22Rv1 (cell line): ENCODE data around the gene ST3GAL6.

Experiments used
- ZFX ChIP-seq: fragments of 450-650 bp; IDR thresholded peaks from 2 replicates; pipeline ENCODE4 v1.6.1; 2017; ENCODE audit warnings: antibody characterized with exemption, borderline replicate concordance
- TF ChIP-seq, protein P1 (sequence below): fragments of 450-650 bp; IDR thresholded peaks from 2 replicates; pipeline ENCODE4 v1.5.1; 2017; ENCODE audit warnings: mild to moderate bottlenecking

DNA sequence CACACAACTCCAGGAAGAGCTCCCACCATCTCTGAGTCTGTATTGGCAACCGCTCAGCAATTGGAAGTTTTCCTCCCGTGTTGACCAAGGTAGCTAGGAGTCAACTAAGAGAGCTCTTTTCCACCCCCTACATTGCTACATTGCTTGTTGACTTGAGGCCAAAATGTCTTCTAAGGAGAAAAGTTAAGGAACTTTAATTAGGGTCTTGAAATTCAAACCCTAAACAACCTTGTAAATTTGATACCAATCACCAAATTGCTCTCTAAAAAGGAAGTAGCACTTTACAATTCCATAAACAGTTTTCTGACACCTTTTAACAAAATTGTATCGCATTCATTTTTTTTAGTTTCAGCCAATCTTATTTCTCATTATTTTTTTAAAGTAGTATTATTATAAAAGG is 35.5 kb upstream of the ST3GAL6 start:
- TF ChIP-seq, protein P1, sequence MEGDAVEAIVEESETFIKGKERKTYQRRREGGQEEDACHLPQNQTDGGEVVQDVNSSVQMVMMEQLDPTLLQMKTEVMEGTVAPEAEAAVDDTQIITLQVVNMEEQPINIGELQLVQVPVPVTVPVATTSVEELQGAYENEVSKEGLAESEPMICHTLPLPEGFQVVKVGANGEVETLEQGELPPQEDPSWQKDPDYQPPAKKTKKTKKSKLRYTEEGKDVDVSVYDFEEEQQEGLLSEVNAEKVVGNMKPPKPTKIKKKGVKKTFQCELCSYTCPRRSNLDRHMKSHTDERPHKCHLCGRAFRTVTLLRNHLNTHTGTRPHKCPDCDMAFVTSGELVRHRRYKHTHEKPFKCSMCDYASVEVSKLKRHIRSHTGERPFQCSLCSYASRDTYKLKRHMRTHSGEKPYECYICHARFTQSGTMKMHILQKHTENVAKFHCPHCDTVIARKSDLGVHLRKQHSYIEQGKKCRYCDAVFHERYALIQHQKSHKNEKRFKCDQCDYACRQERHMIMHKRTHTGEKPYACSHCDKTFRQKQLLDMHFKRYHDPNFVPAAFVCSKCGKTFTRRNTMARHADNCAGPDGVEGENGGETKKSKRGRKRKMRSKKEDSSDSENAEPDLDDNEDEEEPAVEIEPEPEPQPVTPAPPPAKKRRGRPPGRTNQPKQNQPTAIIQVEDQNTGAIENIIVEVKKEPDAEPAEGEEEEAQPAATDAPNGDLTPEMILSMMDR = no peak
- no peak for TF ChIP-seq ZFX
